ENCODE data around the gene CREBBP.

Gene CREBBP

GRCh38 chr16:3873482-3874173 lies 6.9 kb downstream of the CREBBP start:
- TF ChIP-seq CTCF (IDR thresholded peaks at IDR 0.05; ENCODE audit: low read depth, low read length, missing control alignments) = no peak
- Histone ChIP-seq H3K27ac (no peak overlapping the region), H3K4me3 (ENCODE audit: low read depth, low read length) (no peak overlapping the region), H3K27me3 (replicated peaks) (no peaks in the 10 kb centered on the region), H3K36me3 (replicated peaks) (no peaks in the 10 kb centered on the region)
- in situ Hi-C loops (cut with HindIII; ENCODE audit: low pct_ligation_motif_present, low sequenced_read_pairs) = loop anchor here (10.0 kb wide), 1 partner anchor 129 kb away; no protein-coding TSS in a partner anchor
- no peak for DNase-seq

- H3K27ac ChIP-seq = no peak overlapping the region
- H3K4me3 ChIP-seq (ENCODE audit: low read depth, low read length) = no peak overlapping the region
- no peak for DNase-seq
- no peaks in the 10 kb centered on the region for H3K36me3 ChIP-seq (replicated peaks)
- in situ Hi-C loops (cut with HindIII; ENCODE audit: low pct_ligation_motif_present, low sequenced_read_pairs) = loop anchor here (10.0 kb wide), 1 partner anchor 128 kb away; no protein-coding TSS in a partner anchor
- no peak for TF ChIP-seq CTCF (IDR thresholded peaks at IDR 0.05; ENCODE audit: low read depth, low read length, missing control alignments)
- no peaks in the 10 kb centered on the region for H3K27me3 ChIP-seq (replicated peaks)
These were observed 8.2 kb downstream of the CREBBP start for GRCh38 chr16:3872216-3872895.

GRCh38 chr16:3868967-3869366 lies 11.5 kb downstream of the CREBBP start:
- TF ChIP-seq CTCF (IDR thresholded peaks at IDR 0.05; ENCODE audit: low read depth, low read length, missing control alignments) = no peak
- Histone ChIP-seq H3K4me3 (ENCODE audit: low read depth, low read length) (no peak overlapping the region), H3K27ac (no peak overlapping the region), H3K27me3 (replicated peaks) (no peaks in the 10 kb centered on the region), H3K36me3 (replicated peaks) (no peaks in the 10 kb centered on the region)
- in situ Hi-C loops (cut with HindIII; ENCODE audit: low pct_ligation_motif_present, low sequenced_read_pairs) = no loop called here
- no peak for DNase-seq

GRCh38 chr16:3868556-3868955 lies 12.0 kb downstream of the CREBBP start:
- no peak overlapping the region for H3K4me3 ChIP-seq (ENCODE audit: low read depth, low read length)
- DNase-seq = no peak
- H3K36me3 ChIP-seq (replicated peaks) = no peaks in the 10 kb centered on the region
- no peak overlapping the region for H3K27ac ChIP-seq
- H3K27me3 ChIP-seq (replicated peaks) = no peaks in the 10 kb centered on the region
- no peak for TF ChIP-seq CTCF (IDR thresholded peaks at IDR 0.05; ENCODE audit: low read depth, low read length, missing control alignments)
- in situ Hi-C loops (cut with HindIII; ENCODE audit: low pct_ligation_motif_present, low sequenced_read_pairs) = no loop called here

GRCh38 chr16:3866703-3867431 lies 13.6 kb downstream of the CREBBP start:
- in situ Hi-C loops (cut with HindIII; ENCODE audit: low pct_ligation_motif_present, low sequenced_read_pairs) = no loop called here
- Histone ChIP-seq H3K4me3 (ENCODE audit: low read depth, low read length) (no peak overlapping the region), H3K36me3 (replicated peaks) (no peaks in the 10 kb centered on the region), H3K27me3 (replicated peaks) (no peaks in the 10 kb centered on the region), H3K27ac (no peak overlapping the region)
- no peak for TF ChIP-seq CTCF (IDR thresholded peaks at IDR 0.05; ENCODE audit: low read depth, low read length, missing control alignments)
- no peak for DNase-seq
